NCI-H2196 treated with DMSO at 0.1 percent for 48 hours (cell line): ENCODE measurements around the gene MARK2.

Experiments used
- DNase-seq: peaks from one replicate; lab custom pipeline; 2025; ENCODE audit not compliant: unreplicated experiment; lab: John Stamatoyannopoulos, UW

MARK2 gene

DNA sequence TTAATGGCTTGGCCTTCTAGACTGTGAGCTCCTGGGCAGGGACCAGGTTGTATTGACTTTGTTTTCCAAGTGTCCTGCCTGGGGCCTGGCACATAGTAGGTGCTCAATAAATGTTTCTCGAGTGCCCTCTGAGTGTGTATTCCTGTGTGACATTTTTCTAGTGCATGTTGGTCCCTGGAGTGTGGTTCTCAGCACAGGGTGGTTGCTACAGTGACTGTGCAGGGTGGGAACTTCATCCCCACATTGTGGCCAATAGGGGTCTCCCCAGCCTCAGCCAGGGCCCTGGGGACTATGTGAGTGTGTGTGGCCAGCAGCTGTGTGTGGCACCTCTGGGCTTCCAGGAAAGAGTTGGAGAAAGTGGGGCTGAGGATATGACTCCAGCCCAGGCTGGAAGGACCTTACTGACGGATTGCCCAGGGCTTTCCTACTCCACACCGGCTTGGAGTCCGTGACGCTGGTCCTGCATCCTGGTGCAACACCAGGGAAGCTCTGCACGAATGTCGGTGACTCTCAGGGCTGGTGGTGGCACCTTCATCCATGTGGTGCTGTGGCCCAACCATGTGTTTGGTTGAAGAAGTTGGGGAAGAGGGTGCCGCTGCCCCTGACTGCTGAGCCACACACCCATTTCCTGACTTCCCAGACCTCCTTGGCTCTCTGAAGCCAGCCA, 9.0 kb upstream of the MARK2 start:
- no peak for DNase-seq

DNA sequence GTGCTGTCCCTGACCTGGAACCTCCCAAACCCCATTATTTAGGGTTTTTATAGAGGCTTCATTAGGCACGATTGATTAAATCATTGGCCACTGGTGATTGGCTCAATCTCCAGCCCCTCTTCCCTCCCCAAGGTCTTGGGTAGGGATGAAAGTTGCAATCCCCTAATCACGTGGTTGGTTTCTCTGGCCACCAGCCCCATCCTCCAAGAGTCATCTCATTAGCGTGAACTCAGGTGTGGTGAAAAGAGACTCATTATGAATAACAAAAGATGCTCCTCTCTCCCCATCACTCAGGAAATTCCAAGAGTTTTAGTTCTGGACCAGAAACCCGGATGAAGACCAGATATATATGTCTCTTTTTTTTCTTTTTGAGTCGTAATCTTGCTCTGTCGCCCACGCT, 7.6 kb upstream of the MARK2 start:
- DNase-seq, result no peak

DNA sequence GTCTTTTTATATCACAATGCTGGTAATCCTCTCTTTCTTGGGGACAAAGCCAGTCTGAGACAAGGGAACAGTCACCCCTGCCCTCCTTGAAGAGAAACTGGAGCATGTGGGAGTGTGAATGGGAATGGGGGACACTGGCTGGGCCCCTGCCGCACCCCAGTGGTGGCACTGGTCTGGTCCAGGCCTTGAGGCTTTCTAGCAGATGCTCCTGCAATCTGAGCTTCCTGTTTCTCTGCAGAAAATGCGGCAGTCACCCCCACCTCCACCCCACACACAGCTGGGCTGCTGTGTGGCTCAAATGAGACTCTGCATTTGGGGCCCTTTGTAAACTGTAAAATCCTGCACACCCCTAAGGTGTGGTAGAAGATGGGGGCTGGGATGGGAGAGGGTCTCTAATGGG, 6.6 kb upstream of the MARK2 start:
- DNase-seq, result no peak

DNA sequence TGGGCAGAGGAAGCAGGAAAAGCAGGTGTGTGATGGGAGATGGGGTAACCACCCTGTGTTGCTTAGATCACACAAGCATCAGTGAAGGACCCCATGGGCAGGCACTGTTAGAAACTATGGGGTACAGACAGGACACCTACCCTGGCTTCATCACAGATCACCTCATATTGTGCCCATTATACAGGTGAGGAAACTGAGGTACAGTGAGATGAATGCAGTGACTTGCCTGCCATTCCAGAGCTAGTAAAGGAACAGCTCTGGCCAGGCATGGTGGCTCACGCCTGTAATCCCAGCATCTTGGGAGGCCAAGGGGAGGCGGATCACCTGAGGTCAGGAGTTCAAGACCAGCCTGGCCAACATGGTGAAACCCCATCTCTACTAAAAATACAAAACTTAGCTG, 5.9 kb upstream of the MARK2 start:
- no peak for DNase-seq

DNA sequence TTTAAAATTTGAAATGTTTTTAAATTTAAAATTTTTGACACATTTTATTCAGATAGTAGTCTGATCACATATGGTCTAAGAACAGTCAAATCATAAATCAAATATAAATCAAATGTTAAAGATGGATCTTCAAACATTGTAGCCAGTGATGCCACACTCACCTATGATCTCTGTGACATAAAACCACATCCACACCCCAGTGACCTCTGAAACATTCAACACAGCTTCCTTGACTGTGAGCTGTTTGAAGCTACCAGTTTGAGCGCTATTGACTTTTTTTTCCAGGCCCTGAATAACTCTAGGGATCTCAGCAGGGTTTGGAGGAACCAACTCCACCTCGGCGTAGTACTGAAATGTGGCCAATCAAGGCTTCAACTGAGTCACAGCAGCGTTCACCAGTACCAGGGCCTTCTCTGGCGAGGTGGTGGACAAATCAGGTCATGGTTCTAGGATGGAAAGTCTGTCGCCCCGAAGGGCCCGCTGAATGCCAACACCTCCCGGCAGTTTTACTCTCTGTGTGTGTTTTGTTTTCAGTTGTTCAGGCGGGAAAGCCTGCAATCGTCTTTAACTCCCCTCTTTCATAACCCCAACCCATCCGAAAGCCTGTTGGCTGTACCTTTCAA, 4.3 kb upstream of the MARK2 start:
- no peak for DNase-seq

DNA sequence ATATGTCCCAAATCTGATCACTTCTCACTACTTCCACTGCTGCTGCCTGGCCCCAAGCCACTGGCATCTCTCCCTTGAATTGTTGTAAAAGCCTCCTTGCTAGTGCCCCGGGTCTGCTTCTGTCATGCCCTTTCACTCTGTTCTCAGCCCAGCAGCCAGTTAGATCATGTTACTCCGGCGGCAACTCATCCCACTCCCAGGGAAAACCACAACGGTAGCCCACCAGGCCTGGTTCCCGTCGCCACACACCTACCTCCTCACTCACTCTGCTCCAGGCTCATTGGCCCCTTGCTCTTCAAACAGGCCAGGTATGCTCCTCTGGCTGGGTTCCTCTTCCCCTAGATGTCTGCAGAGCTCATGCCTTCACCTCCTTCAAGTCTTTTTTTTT, 3.8 kb upstream of the MARK2 start:
- DNase-seq, result no peak

DNA sequence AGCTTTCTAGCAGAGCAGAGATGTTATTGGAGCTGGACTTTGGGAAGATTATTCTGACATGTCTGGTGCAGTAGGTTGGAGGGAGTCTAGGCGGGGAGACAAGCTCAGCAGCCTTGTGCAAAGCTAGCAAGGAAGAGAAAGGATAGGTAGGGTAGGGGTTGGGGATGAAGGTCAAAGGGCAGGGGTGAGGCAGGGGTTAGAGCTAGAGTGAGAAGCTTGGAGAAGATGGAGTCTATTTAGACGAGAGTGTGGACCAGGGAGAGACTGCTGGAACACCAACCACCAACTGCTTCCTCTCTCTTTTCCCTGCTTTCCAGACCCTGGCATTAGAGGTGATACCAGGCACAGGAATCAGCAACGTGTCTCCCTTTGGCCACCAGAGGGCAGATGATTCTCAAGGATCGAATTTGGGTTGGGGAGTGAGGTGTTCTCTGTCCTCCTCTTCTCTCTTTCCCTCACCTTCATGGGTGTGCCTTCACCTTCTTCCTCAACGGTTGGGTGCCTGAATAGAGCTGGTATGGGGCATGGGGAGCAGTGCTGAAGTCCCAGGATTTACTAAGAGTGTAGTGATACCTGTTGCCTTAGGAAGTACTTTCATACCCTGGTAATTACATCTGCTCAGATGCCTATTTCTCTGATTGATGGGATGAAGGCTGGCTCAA, 1.8 kb upstream of the MARK2 start:
- peak; percentile 78 for DNase-seq

DNA sequence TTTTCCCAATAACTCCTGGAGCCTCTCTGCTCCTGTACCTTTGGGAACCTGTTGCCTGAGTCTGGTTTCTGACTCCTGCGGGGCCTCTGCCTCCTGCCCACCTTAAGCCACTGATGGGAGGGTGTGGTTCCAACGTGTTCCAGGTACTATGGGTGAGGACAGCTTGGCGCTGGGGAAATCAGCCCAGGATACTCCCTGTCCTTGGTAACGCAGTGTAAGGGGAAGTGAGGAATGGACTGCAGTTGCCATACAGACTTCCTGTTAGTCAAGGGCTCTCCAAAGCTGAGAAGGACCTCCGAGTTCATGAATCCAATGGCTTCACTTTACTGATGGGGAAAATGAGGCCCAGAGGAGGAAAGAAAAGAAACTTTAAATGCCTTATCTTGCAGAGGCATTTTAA, 1.2 kb upstream of the MARK2 start:
- DNase-seq, result no peak

DNA sequence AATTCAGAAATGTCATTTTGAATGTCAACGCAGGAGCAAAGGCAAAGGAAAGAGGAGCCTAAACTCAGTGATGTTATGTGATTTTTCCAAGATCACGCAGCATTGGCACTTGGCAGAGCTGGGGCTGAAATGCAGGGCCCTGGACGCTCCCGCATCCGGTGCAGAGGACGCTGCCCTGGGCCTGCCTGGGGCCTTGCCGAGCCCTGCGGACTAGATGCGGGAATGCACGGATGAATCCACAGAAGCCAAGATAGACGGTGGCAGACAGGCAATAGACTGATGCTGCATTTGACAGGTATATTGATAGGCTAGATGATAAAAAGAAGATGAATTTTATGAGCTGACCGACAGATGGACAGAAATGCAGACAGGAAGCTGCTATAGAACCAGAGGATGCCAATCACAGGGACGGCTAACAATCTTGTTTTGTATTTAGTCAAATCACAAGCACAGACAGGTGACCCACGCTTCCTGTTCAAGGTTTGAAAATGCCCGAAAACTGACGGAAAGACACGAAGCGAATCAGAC, 696 bp upstream of the MARK2 start:
- DNase-seq, result no peak

DNA sequence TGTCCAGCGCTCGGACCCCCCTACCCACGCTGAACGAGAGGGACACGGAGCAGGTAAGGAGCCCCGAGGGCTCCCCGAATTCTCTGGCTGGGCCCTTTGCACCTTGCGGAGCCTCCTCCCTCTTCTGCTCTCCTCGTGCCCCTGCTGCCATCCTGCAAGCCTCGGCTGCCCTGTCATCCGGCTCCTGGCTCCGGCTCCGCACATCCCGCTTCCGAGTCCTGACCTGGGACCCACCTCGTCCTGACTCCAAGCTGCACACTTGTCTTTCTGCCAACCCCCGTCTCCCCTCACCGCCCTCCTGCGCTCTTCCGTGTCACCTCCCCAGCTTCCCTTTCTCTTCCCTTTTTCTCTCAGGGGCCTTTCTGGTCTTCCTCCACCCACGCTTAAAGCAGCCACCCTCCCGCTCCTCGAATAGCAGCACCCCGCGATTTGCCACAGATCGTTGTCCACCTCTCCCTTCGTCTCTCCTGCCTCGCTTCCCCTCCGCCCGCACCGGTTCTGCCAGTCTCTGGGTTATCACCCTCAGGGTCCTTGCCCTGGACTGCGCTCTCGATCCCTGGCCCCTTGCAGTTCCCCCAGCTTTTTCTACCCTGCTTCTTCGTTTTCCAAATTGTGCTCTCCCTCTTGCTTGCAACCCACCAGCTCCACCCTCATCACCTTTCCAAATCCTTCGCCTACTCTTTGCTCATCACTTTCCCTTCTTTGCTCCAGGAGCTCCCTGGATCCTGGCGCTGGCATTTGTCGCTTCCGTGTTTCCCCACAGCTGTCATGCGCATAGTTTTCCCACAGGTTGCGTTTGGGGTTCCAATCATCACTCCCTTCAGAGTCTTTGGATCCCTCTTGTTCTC, 822 bp downstream of the MARK2 start:
- DNase-seq, result no peak

DNA sequence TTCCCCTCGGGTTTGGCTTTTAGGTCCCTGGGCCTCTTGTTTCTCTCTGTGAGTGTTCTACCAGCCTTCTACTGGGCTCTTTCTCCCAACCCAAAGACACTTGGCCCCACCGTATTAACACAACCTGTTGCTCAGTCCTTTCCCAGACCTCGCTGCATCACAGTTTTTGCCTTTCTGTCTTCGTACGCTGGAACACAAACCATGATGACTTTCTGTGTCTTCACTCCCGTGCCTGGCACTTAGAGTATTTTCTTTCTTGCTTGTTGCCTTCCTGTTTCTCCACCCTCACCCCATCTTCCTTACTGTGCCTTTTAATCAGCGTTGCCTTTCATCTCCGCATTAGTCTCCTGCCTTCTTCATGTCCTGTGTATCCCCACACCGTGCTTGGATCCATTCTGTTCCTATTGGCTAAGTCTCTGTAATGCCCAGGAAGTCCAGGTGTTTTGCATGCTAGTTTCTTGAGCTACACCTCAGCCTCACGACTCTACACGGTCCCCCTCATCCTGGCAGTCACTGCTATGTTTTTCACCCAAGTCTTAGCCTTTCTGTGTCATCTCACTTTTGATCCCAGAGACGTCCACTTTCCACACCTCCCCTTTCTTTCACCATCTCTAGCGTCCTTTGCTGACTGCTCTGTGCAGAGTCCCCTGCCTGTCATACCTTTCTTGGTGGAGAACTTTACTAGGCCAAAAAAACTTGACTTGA, 1.6 kb downstream of the MARK2 start:
- no peak for DNase-seq

DNA sequence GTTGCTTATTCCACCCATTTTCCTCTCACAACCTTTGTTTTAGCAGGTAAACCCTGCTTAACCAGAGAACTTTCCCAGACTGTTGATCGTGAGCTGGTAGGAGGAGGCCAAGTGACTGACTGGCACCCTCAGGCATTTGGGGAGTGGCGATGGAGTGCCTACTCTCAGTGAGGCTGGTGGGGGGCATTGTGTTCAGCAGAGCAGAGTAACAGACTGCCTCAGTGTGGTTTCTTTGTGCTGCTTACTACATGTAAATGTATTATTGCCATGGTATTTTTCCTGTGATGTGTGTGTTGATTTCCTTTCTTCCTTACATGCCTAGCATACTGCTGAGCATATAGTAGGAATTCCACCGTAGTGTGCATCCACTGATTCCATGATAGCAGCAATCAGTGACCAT, 2.6 kb downstream of the MARK2 start:
- no peak for DNase-seq

DNA sequence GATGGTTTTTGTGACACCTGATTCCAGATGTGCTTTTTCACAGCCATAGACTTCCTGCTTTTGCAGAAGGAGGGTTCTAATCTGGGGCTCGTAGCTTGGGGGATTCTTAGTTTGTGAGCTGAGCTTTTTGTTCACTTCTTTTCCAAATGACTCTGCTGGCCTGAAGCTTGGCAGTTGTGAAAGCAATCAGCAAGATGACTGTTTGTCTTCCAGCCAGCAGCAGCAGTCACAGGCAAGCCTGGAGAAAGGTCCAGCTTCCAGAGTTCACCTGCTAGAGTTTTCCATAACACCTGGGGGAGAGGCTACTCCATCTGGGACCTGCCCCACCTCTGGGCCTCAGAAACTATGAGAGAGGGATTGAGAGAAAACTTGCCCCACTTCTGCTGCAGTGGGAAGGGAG, 4.1 kb downstream of the MARK2 start:
- DNase-seq, result no peak

DNA sequence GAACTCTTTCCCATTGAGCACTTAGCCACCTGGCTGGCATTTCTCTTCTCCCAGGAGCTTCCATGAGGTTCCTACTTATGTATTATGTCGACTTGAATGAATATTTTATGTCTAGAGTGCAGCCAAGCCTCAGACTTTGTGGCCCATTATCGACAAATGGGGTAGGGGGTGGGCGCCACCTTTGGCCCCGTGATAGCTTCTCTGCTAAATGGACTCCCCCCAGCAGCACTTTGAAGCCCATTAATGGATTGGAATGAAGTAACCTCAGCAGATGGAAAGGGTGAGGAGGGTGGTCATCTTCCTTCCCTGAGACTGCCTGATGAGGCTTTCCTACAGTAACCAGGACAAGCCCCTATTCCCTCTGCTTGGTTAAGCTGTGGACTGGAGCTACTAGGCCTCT, 5.9 kb downstream of the MARK2 start:
- no peak for DNase-seq

DNA sequence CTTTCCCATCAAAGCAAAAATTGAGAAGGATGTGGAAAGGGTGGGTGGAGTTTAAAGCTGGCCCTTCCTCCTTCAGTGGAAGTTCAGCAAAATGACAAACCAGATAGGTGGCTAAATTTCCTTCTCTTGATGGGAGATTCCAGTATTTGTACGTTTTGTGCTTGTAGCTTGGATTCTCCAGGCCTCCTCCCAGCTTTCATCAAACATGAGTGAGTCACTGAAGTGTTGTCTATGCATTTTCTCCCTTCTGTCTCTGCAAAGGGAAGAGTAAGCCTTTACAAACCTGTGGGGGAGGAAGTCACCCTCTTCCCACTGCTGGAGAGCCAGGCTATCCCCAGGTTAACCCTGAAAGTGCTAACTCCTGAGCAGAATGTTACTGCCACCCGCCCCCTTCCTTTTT, 6.4 kb downstream of the MARK2 start:
- DNase-seq, result no peak

DNA sequence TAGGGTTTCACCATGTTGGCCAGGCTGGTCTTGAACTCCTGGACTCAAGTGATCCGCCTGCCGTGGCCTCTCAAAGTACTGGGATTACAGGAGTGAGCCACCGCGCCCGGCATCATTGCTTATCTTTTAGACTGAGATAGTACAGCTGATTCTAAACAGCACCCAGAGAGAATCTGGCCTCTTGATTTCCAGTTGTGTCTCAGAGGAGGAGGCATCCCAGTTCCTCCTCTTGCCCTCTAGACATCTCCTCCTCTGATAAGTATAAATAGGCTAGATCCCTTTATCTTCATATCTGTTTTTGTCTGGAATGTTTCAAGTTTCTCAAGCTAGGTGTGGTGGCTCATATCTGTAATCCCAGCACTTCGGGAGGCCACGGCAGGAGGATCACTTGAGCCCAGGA, 7.0 kb downstream of the MARK2 start:
- no peak for DNase-seq

DNA sequence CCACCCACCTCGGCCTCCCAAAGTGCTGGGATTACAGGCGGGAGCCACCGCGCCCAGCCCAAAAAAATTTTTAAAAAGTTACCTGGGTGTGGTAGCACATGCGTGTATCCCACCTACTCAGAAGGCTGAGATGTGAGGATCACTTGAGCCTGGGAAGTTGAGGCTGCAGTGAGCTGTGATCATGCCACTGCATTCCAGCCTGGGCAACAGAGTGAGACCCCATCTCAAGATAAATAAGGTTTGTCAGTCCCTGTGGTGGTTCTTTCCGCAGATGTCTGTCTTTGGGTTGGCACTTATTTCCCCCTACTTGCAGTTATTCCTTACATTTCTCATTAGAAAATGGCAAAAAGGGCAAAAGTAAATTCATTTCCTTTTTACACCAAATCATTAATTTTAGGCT, 8.0 kb downstream of the MARK2 start:
- no peak for DNase-seq

DNA sequence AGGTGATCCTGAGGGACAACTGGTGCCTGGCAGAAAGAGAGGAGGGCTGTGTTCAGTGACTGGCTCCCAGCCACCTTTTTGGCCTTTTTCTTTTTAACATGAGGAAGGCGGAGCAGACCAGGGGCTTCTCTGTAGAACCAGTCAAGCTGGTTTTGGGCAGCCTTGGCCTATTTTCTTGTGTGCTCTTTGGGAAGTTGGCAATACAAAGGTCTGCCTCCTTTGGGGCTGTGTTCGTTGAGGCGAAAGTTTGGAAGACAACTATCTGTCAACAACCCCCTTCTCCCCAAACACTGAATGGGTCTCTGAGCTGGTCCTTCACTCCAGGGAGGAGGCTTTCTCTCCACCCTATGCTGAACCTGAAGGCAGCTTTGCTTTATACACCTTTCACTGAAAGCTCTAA, 8.5 kb downstream of the MARK2 start:
- DNase-seq, result peak; percentile 17

DNA sequence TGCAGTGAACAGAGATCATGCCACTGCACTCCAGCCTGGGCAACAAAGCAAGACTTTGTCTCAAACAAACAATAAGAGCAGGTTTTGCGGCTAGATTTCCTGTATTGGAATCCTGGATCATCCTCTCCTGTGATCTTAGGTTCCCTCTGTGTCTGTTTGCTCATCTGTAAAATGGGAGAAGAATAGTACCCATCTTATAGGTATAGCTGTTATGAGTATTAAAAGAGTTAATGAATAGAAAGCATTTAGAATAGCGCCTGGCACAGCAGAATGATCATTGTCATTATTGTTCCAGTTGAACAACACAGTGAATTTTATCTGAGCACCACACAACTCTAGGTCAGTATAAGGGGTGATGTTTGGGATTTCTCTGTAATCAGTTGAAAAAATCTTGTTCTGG, 10.8 kb downstream of the MARK2 start:
- no peak for DNase-seq

DNA sequence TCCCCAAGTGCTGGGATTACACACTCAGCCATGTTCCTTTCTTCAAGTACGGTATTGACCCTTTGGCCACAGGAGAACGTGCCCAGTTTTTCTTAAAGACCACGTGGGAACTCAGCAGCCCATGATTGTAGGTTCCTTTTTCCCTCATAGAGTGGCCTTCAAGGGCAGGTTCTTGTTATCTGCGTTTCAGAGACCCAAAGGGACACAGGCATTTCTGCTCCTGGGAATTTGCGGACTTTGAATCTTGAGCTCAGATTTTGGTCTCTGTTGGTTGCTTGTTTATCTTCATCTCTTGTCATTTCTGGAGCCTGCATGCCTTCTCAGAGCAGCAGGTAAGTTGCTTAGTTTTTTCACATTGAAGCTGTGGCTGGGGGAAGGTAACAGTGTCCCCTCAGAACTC, 12.0 kb downstream of the MARK2 start:
- DNase-seq, result no peak

DNA sequence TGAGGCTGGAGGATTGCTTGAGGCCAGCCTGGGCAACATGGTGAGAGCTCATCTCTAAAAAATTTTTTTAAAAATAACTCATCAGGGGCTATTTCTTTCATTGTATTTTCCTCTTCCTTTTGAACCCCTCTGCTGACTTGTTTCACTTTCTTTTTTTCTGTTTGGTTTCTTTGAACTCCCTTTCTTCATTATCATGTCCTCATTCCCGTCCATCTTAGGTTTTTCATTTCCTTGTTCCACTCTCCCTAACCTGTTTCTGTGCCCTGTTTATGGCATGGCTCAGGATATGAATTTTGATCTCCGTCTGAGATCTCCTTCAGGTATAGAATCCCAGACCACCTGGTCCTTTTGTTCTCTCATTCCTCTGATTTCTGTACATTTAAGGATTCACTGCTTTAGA, 12.5 kb downstream of the MARK2 start:
- DNase-seq, result no peak
